Glutamatergic neuron (in vitro differentiated cells): Measurements from ENCODE around the gene SRMS. TPM values are rescaled to one million over a fixed set of nuclear protein-coding genes. Genes with fewer than 3 reads are reported as not detected.

ENCODE experiments used
- DNase-seq: peaks from one replicate; pipeline ENCODE4 v3.0.0; 2022
- H3K27ac Mint-ChIP-seq: one replicate; pipeline ENCODE4 v1.8.0; 2020; ENCODE audit warnings: mild to moderate bottlenecking, mixed read lengths, inconsistent platforms; ENCODE audit not compliant: unreplicated experiment
- H3K27me3 Mint-ChIP-seq: one replicate; pipeline ENCODE4 v1.8.0; 2020; ENCODE audit warnings: mild to moderate bottlenecking, moderate library complexity, mixed read lengths, inconsistent platforms; ENCODE audit not compliant: unreplicated experiment
- H3K36me3 Mint-ChIP-seq: one replicate; pipeline ENCODE4 v1.8.0; 2020; ENCODE audit warnings: mild to moderate bottlenecking, mixed read lengths, inconsistent platforms; ENCODE audit not compliant: unreplicated experiment
- H3K4me1 Mint-ChIP-seq: one replicate; pipeline ENCODE4 v1.8.0; 2020; ENCODE audit warnings: mild to moderate bottlenecking, low read depth, mixed read lengths, inconsistent platforms; ENCODE audit not compliant: unreplicated experiment
- H3K4me3 Mint-ChIP-seq: one replicate; pipeline ENCODE4 v1.8.0; 2020; ENCODE audit warnings: mild to moderate bottlenecking, mixed read lengths, inconsistent platforms; ENCODE audit not compliant: unreplicated experiment
- H3K9me3 Mint-ChIP-seq: one replicate; pipeline ENCODE4 v1.8.0; 2020; ENCODE audit warnings: mild to moderate bottlenecking, moderate library complexity, mixed read lengths, inconsistent platforms; ENCODE audit not compliant: unreplicated experiment
- CTCF ChIP-seq: fragments of 200-600 bp; sonication (generic); IDR thresholded peaks from one replicate; pipeline ENCODE4 v1.5.0; 2021; ENCODE audit not compliant: partially characterized antibody, unreplicated experiment
- total RNA-seq: library from RNA; stranded (reverse); fragmentation: NEBNext Ultra II Directional; extraction: Animal tissue kit (Norgen Biotek cat#: 25700); gene quantifications from one replicate; pipeline ENCODE4 v1.2.1, GENCODE V29; 2021; ENCODE audit not compliant: unreplicated experiment

SRMS gene
- total RNA-seq, 1 donor from 2014 or later = not detected

- peaks cover 4% of the 10 kb centered on the region for H3K27me3 Mint-ChIP-seq
- H3K4me1 Mint-ChIP-seq = peaks cover 2% of the 10 kb centered on the region
- H3K9me3 Mint-ChIP-seq = peaks cover 4% of the 10 kb centered on the region
- peak; percentile 24 for DNase-seq
- no peak for TF ChIP-seq CTCF
- H3K4me3 Mint-ChIP-seq = no peak overlapping the region
- H3K36me3 Mint-ChIP-seq = peaks cover 11% of the 10 kb centered on the region
- H3K27ac Mint-ChIP-seq = no peak overlapping the region
Measured at GRCh38 chr20:63496596-63497120, 50.9 kb downstream of the SRMS start.

GRCh38 chr20:63495741-63496595 lies 51.6 kb downstream of the SRMS start:
- Mint-ChIP-seq H3K9me3 (peaks cover 4% of the 10 kb centered on the region), H3K4me3 (peak overlapping the region; percentile 57), H3K27me3 (peaks cover 5% of the 10 kb centered on the region), H3K27ac (no peak overlapping the region), H3K36me3 (peaks cover 14% of the 10 kb centered on the region), H3K4me1 (no peaks in the 10 kb centered on the region)
- peak; percentile 99 for TF ChIP-seq CTCF
- peak; percentile 84 for DNase-seq

GRCh38 chr20:63495167-63495720 lies 52.3 kb downstream of the SRMS start:
- no peak overlapping the region for H3K4me3 Mint-ChIP-seq
- no peak for DNase-seq
- H3K27me3 Mint-ChIP-seq = peaks cover 5% of the 10 kb centered on the region
- no peaks in the 10 kb centered on the region for H3K4me1 Mint-ChIP-seq
- peaks cover 14% of the 10 kb centered on the region for H3K36me3 Mint-ChIP-seq
- H3K9me3 Mint-ChIP-seq = peaks cover 4% of the 10 kb centered on the region
- H3K27ac Mint-ChIP-seq = no peak overlapping the region
- no peak for TF ChIP-seq CTCF

- peaks cover 14% of the 10 kb centered on the region for H3K36me3 Mint-ChIP-seq
- DNase-seq = peak; percentile 25
- no peak for TF ChIP-seq CTCF
- no peak overlapping the region for H3K27ac Mint-ChIP-seq
- H3K27me3 Mint-ChIP-seq = peaks cover 8% of the 10 kb centered on the region
- H3K4me1 Mint-ChIP-seq = no peaks in the 10 kb centered on the region
- H3K9me3 Mint-ChIP-seq = peaks cover 4% of the 10 kb centered on the region
- H3K4me3 Mint-ChIP-seq = no peak overlapping the region
Measured at GRCh38 chr20:63494420-63495166, 53.0 kb downstream of the SRMS start.

GRCh38 chr20:63494084-63494419 lies 53.5 kb downstream of the SRMS start:
- DNase-seq = no peak
- H3K4me1 Mint-ChIP-seq = no peaks in the 10 kb centered on the region
- peaks cover 10% of the 10 kb centered on the region for H3K27me3 Mint-ChIP-seq
- no peak overlapping the region for H3K4me3 Mint-ChIP-seq
- no peak for TF ChIP-seq CTCF
- H3K9me3 Mint-ChIP-seq = peaks cover 4% of the 10 kb centered on the region
- no peak overlapping the region for H3K27ac Mint-ChIP-seq
- H3K36me3 Mint-ChIP-seq = peaks cover 14% of the 10 kb centered on the region
